ENCODE measurements around the gene CITED1.
"Not testable (repeated sequence)": the region's sequence is repeated elsewhere in the genome, so short reads cannot be mapped to it uniquely, and the experiment has no call there.

Gene CITED1, protein sequence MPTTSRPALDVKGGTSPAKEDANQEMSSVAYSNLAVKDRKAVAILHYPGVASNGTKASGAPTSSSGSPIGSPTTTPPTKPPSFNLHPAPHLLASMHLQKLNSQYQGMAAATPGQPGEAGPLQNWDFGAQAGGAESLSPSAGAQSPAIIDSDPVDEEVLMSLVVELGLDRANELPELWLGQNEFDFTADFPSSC

DNA sequence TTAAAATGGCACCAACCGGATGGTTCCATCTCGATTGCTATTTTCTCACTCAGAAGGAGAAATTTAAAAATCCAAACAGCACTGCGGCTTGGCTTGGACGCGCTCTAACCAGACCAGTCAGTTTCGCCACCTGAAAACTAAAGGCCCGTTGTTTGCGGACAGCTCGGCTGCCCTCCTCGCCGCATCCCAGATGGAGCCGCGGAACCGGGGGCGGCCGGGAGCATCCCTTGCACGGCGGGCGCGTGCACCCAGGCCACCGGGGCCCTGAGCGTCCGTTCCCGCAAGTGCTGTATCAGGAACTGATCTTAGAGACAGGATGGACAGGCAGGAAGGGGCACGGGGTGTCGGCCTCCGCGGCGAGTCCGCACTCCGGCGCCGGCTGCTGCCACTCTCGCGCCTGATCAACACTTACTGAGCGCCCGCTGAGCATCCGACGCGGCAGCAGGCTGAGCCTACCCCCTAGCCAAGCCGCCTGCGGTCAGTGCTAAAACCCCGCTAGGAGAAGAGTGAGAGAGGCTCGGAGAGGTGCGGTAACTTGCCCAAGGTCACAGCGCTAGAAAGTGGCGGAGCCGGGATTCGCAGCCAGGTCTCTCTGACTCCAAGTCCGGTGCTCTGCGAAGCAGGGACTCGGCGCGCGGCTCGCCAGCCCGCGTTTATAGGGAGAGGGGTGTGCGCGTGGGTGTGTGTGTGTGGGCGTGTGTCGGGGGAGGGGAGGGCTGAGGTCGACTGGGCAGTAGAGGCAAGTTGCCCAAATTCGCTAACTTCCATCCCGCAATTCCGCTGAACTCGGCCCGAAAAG, at the start of gene CITED1:
Gene CITED1, minus strand, starts transcription at position 629 of the 799 bp plus-strand sequence. CDS start 3,045 bp downstream, outside the sequence.
- peak; percentile 5 for DNase-seq

DNA sequence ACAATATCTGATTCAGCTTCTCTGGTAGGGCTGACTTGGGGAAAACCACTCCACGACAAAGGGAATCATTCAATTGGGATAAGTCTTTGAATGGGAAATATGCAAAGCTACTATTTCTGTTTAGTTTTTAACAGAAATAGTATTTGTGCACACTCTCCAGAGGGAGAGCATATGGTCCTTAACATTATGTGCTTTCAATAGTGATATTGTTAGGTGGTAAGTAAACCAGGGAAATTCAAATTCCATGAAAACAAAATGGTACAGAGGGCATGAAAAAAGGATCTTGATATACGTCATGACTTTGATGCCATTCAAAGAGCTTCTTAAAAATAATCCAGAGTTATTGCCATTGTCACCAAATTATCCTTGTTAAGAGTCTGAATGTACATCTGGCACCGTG, 47.1 kb upstream of the CITED1 start:
- DNase-seq, result no peak

DNA sequence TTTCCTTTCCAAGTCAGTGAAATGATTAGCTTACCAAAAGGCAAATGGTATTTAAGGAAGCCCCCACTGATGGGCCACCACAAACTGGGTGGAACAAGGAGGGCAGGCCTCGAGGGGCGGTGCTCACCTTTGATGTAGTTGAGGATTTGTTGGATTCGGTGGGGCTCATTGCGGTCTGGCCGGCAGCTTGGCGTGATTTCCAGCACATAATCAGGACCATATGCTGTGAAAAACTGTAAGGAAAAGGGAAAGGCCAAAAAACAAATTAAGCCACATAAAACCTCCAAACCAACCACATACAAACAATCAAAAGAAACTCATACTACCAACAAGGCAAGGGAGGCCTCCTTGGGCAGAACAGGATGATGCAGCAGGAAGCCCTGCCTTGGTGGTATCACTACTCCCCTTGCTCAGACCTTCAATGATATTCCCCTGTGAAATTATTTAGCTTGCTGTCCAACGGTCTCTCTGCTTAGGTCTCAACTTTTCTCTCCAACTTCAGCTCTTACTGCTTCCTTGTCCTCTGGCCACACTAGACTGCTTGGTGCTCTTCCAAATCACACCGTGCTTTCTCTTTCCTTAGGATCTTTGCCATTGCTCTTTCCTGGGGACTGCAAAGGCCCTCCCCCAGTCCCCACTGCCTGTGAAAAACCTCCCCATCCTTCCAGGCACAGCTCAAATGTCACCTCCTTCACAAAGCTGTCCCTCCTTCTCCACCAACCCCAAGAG, 46.1 kb upstream of the CITED1 start:
- no peak for DNase-seq

DNA sequence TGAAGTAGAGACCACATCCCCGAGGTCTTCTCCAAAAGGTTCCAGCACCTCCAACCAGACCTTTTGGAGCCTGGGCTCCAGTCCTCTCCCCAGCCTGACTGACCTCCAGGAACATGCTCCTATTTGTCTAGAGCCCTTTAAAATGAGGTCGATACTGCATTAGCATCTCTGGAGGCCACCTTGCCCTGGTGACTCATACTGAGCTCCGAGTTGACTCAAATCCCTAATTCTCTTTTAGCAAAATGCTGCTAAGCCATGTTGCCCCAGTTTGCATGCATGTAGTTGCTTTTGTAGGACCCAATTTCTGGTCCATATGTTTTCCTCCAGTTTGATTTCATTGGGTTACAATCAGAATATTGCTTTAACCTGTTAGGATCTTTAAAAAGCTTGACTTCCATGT, 43.5 kb upstream of the CITED1 start:
- DNase-seq, result no peak

DNA sequence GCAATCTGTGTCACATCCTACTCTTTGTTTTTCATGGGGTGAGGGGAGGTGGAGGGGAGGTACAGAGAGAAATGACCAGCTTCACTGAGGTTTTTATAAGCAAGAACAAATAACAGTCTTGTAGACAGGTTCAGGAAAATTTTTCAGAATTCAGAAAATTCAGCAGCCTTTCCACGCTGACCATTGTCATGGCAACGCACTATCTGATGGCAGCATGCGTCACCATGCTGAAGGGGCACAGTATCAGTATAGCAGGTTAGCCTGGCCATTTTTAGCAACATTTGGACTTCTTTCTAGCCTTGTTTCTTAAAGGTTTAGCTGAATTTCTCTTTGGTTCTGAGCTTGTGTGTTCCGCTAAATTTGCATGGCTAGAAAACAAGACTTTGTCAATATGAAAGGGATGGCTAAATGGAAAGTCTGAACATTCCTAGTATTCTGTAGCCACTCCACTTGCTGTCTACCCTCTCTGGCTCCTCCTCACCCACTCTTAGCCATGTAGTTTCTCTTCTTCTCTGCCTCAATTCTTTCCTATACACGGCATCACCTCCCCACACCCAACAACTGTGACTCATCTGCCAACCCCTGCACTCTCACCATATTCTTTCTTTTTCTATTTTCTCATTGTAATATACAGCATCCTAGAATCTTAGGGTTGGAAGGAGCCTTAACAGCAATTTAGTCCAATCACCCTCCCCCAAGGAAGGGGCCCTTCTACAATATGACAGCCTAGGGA, 42.7 kb upstream of the CITED1 start:
- DNase-seq, result no peak

GRCh38 chrX:72347366-72347765, 41.7 kb upstream of the CITED1 start:
- DNase-seq, result no peak

- DNase-seq, result no peak
Measured at GRCh38 chrX:72346302-72346949, 40.7 kb upstream of the CITED1 start.

DNA sequence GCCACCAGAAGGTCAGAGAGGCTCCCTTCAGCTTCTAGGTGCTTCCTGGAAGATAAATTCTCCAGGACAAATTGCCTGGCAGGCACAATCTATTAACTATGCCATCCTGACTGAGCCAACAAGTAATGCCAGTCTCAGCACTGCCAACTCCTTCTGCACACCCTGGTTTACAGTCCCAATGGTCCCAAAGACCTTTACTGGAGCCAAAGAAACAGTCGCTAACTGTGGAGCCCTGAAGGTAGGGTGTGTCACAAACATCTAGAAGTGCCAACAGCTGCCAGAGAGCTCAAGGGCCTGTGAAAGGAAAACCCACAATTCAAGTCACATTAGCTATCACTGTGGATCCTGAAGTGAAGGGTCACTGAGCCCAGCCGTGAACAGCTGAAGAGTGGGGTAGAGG, 34.9 kb upstream of the CITED1 start:
- DNase-seq, result no peak

GRCh38 chrX:72340041-72340440, 34.3 kb upstream of the CITED1 start:
- no peak for DNase-seq

DNA sequence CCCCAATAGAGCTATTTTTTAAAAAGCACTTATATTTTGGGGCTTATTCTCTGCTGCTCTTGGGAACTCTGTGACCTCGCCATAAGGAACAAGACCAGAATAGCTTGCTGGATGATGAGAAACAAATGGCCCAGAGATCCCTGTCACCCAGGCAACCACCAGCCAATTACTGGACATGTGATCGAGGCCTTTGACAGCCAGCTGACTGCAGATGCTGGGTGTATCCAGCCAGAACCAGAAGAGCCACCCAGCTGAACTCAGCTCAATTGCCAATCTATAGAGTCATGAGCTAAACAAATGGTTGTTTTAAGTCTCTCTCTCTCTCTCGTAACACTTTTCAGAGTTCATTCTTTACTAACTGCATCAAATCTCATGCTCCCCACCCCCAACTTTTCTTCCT, 24.4 kb upstream of the CITED1 start:
- DNase-seq, result no peak

GRCh38 chrX:72326605-72327300, 21.0 kb upstream of the CITED1 start:
- no peak for DNase-seq

GRCh38 chrX:72319651-72320050, 13.9 kb upstream of the CITED1 start:
- DNase-seq, result not testable (repeated sequence)

DNA sequence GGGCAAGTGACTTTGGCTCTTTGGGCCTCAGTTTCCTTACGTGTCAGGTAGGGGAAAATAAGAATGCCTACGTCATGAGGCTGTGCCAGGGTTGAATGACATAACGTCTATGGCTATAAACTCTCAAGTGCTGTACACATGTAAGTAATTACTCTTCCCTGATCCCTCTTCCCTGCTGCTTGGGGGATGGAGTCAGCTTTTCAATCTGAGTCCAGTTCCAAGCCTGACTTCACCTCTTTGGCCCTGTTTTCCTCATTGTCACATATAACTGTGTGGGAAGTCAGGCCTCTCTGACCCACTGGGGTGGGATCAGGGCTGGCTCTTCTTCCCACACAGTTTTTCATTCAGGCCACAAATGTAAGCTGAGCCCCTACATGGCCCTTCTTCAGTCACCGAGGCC, 11.4 kb upstream of the CITED1 start:
- no peak for DNase-seq

- DNase-seq, result no peak
Measured at GRCh38 chrX:72316408-72317110, 10.8 kb upstream of the CITED1 start.

GRCh38 chrX:72314881-72315280, 9.2 kb upstream of the CITED1 start:
- no peak for DNase-seq

DNA sequence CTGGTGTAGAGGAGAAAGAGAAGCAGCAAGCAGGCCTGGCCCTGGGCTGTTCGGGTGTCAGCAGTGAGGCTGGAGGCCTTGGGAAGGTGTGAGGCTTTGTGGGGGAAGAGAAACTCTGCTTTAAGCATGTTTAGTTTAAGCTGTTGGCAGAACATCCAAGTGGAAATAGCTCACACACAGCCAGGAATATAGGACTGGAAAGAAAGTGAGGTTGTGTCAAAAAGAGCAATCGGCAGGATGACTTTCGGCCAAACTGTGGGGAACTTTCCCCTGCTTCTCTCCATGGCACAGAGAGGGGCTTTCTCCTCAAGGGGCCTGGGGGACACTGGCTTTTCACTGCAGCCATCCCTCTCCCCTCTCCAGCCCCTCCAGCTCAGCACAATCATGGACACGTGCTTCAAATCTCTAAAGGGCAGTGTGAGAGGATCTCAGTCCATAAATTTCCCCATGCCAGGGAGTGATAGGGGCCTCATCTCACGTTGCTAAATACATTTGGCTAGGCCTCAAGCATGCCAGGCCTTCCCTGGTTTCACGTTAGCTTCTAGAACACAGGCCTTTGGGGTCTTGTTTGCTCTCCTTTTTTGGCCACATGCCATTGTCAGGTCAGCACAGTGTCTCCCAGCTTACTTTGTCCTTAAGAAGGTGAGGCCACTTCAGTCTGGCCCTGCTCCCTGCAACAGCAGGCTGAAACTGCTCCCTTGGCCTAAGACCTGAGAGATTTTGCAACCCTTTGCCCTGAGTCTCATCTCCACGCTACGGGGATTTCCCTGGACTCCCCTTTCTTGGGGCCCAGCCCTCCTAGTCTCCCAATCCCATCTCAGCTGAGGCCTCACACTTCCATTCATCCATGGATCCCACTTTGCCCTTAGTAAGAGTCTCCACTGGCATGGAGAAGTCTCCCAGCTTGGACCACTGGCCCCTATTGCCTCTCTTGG, 8.3 kb upstream of the CITED1 start:
- no peak for DNase-seq

DNA sequence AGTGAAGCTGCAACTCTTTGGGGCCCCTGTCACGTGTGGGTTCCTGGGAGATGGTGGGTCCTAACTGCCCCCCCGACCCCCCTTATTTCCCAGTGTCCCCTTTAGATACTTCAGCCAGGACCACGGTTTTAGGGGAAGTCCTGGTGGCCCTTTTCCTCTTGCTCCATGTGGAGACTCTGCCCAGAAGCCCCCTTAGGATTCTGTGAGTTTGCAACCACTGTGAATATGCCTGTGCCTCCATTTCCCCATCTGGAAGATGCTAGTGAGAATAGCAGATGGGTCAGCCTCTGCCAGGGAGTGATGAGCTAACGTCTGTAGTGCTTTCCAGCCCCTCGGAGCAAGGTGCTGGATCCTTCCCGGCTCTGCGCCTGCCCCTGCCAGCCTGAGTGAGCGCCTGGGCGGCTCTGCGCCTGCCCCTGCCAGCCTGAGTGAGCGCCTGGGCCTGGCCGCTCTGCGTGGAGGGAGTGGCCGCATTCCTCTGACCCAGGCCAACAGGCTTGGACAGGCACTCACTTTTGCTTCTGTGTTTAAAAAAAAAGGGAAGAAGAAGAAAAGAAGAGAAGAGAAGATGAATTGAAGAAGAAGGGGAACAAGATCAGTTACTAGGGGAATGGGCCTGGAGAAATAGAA, 6.7 kb upstream of the CITED1 start:
- DNase-seq, result no peak

GRCh38 chrX:72309297-72310071, 3.8 kb upstream of the CITED1 start:
- no peak for DNase-seq
